Ishikawa (cell line): ENCODE results near the gene ALX4.

Source experiments
- CEBPB ChIP-seq: IDR thresholded peaks from 2 replicates; pipeline ENCODE4 v1.6.1; 2012
- CREB1 ChIP-seq: IDR thresholded peaks from 2 replicates; pipeline ENCODE4 v1.6.1; 2012; ENCODE audit warnings: low read depth
- EGR1 ChIP-seq: IDR thresholded peaks from 2 replicates; pipeline ENCODE4 v1.6.1; 2012
- EP300 ChIP-seq: IDR thresholded peaks from 2 replicates; pipeline ENCODE4 v1.6.1; 2012; ENCODE audit warnings: borderline replicate concordance
- FOXM1 ChIP-seq: IDR thresholded peaks from 2 replicates; pipeline ENCODE4 v1.6.1; 2012; ENCODE audit warnings: low read depth, borderline replicate concordance
- MAX ChIP-seq: IDR thresholded peaks from 2 replicates; pipeline ENCODE4 v1.6.1; 2012
- NFIC ChIP-seq: IDR thresholded peaks from 2 replicates; pipeline ENCODE4 v1.6.1; 2012
- RAD21 ChIP-seq: IDR thresholded peaks from 2 replicates; pipeline ENCODE4 v1.6.1; 2012; ENCODE audit warnings: low read depth
- REST ChIP-seq: IDR thresholded peaks from 2 replicates; pipeline ENCODE4 v1.6.1; 2012; ENCODE audit warnings: low read depth, mild to moderate bottlenecking
- TAF1 ChIP-seq: IDR thresholded peaks from 2 replicates; pipeline ENCODE4 v1.6.1; 2012; ENCODE audit warnings: low read depth, mild to moderate bottlenecking
- TCF12 ChIP-seq: IDR thresholded peaks from 2 replicates; pipeline ENCODE4 v1.6.1; 2012; ENCODE audit warnings: low read depth
- TEAD4 ChIP-seq: IDR thresholded peaks from 2 replicates; pipeline ENCODE4 v1.6.1; 2012
- USF1 ChIP-seq: IDR thresholded peaks from 2 replicates; pipeline ENCODE4 v1.6.1; 2012
- YY1 ChIP-seq: IDR thresholded peaks from 2 replicates; pipeline ENCODE4 v1.6.1; 2012; ENCODE audit warnings: low read depth
- ZBTB7A ChIP-seq: IDR thresholded peaks from 2 replicates; pipeline ENCODE4 v1.6.1; 2012; ENCODE audit warnings: low read depth

Gene ALX4

GRCh38 chr11:44303401-44303938, 6.5 kb downstream of the ALX4 start:
- TF ChIP-seq TCF12, result no peak
- TF ChIP-seq FOXM1, result no peak
- TF ChIP-seq MAX, result no peak
- TF ChIP-seq EP300, result no peak
- no peak for TF ChIP-seq NFIC
- no peak for TF ChIP-seq YY1
- TF ChIP-seq EGR1, result no peak
- TF ChIP-seq ZBTB7A, result no peak
- TF ChIP-seq CREB1, result no peak
- TF ChIP-seq REST, result no peak
- TF ChIP-seq TAF1, result no peak
- no peak for TF ChIP-seq RAD21
- TF ChIP-seq CEBPB, result no peak
- no peak for TF ChIP-seq USF1
- TF ChIP-seq TEAD4, result no peak

- no peak for TF ChIP-seq EP300
- no peak for TF ChIP-seq YY1
- TF ChIP-seq USF1, result no peak
- TF ChIP-seq TAF1, result no peak
- TF ChIP-seq EGR1, result no peak
- no peak for TF ChIP-seq TEAD4
- no peak for TF ChIP-seq ZBTB7A
- TF ChIP-seq FOXM1, result no peak
- TF ChIP-seq CREB1, result no peak
- no peak for TF ChIP-seq TCF12
- no peak for TF ChIP-seq REST
Observed at GRCh38 chr11:44301564-44302271, 8.2 kb downstream of the ALX4 start.

- TF ChIP-seq REST (no peak), EGR1 (no peak), TEAD4 (no peak), EP300 (no peak), FOXM1 (no peak), CEBPB (no peak), TCF12 (no peak), ZBTB7A (no peak), RAD21 (no peak), TAF1 (no peak), MAX (no peak)
Observed at GRCh38 chr11:44300844-44301563, 8.9 kb downstream of the ALX4 start.

- TF ChIP-seq CEBPB (no peak), YY1 (no peak), FOXM1 (no peak), TEAD4 (no peak), CREB1 (no peak), MAX (no peak)
Observed at GRCh38 chr11:44298862-44299261, 11.1 kb downstream of the ALX4 start.
